Stimulated activated CD4-positive, alpha-beta T cell treated with anti-CD3 and anti-CD28 coated beads, TNF-alpha, amount 100 ng/mL, for 4 hours (primary cell): ENCODE data around the gene GTF2IRD1.
"Not testable (repeated sequence)": the region's sequence is repeated elsewhere in the genome, so short reads cannot be mapped to it uniquely, and the experiment has no call there.

Source experiments
- DNase-seq, 3 experiments: peaks; one replicate each; pipeline ENCODE4 v3.0.0-alpha.2; 2020; ENCODE audit warnings: low read depth in 3 of 3

Gene GTF2IRD1

GRCh38 chr7:74650493-74651132 is 196.9 kb downstream of the GTF2IRD1 start:
- DNase-seq: not testable (repeated sequence)

GRCh38 chr7:74651133-74651504 is 197.4 kb downstream of the GTF2IRD1 start:
- not testable (repeated sequence) for DNase-seq
